Calu3 (cell line): ENCODE measurements around the gene MRNIP. TPM values are rescaled to one million over a fixed set of nuclear protein-coding genes. Genes with fewer than 3 reads are reported as not detected.
A peak's percentile ranks its signal among the peaks of the same experiment; 100 is the strongest.

ENCODE experiments used
- BruUV-seq: library from RNA; stranded (reverse); fragments of 400-500 nt; replicated peaks from 2 replicates; lab custom pipeline; 2021; lab: Mats Ljungman, UMichigan
- CTCF ChIA-PET: fragments of 300-600 bp; sonication (Branson Sonifier 250); formaldehyde crosslinking; loops from one replicate; lab custom pipeline; 2022; ENCODE audit warnings: antibody characterized with exemption; lab: Charles Lee
- DNase-seq: peaks from one replicate; pipeline ENCODE4 v3.0.0; 2022
- H3K27ac Mint-ChIP-seq: one replicate; pipeline ENCODE4 v1.8.0; 2022; ENCODE audit warnings: mixed read lengths; ENCODE audit not compliant: unreplicated experiment
- H3K27me3 Mint-ChIP-seq: one replicate; pipeline ENCODE4 v1.8.0; 2022; ENCODE audit warnings: mixed read lengths; ENCODE audit not compliant: unreplicated experiment
- H3K36me3 Mint-ChIP-seq: one replicate; pipeline ENCODE4 v1.8.0; 2022; ENCODE audit warnings: mild to moderate bottlenecking, moderate library complexity, mixed read lengths; ENCODE audit not compliant: insufficient read depth, unreplicated experiment
- H3K4me1 Mint-ChIP-seq: one replicate; pipeline ENCODE4 v1.8.0; 2022; ENCODE audit warnings: mild to moderate bottlenecking, low read depth, mixed read lengths; ENCODE audit not compliant: unreplicated experiment
- H3K4me3 Mint-ChIP-seq: one replicate; pipeline ENCODE4 v1.8.0; 2022; ENCODE audit warnings: mild to moderate bottlenecking, low read depth, moderate library complexity, mixed read lengths; ENCODE audit not compliant: unreplicated experiment
- H3K9me3 Mint-ChIP-seq: one replicate; pipeline ENCODE4 v1.8.0; 2022; ENCODE audit warnings: low read depth, mixed read lengths; ENCODE audit not compliant: unreplicated experiment
- intact Hi-C: fragments of 100-400 bp; cut with micrococcal nuclease; formaldehyde crosslinking; loops from one replicate; pipeline ENCODE4 v1.10.0; 2022; ENCODE audit not compliant: unreplicated experiment
- total RNA-seq: library from RNA; stranded (reverse); gene quantifications from 2 replicates; pipeline ENCODE4 v1.2.3, GENCODE V29; 2022
- TF ChIP-seq, protein P1 (sequence below): fragments of 200-600 bp; IDR thresholded peaks from one replicate; pipeline ENCODE4 v1.8.0; 2022; ENCODE audit warnings: antibody characterized with exemption; ENCODE audit not compliant: unreplicated experiment

Gene MRNIP
- total RNA-seq, 1 experiment from 2014 or later: 47.1 TPM

DNA sequence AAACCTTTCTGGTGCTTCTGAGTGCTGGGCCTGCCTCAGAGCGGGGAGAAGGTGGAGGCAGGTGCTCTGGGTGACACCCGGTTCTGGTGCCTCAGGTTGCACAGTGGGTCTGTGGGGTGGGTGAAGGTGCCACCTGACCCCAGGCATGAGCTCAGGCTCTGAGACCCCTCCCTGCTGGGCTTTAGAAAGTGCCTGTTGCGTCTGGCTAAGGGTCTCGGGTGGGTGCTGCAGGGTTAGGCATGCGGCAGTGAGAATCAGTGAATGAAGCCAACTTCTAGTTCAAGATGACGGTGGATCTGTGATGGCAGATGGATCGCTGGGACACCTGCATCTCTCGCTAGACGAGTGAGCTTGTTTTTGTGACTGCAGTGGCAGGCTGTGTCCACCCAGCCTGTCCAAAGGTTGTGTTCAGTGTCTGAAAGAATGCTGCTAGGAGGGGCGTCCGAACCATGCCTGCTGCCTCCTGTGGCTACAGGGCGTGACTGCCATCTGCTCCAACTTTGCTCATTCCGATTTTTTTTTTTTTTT is 32.9 kb downstream of the MRNIP start:
- intact Hi-C loops: no loop called here
- peaks cover 57% of the 10 kb centered on the region for H3K4me1 Mint-ChIP-seq
- no peak for DNase-seq
- peak overlapping the region; percentile 97 for H3K4me3 Mint-ChIP-seq
- BruUV-seq: no TSS peak
- H3K9me3 Mint-ChIP-seq: no peaks in the 10 kb centered on the region
- CTCF ChIA-PET: no interaction called here
- TF ChIP-seq, protein P1, sequence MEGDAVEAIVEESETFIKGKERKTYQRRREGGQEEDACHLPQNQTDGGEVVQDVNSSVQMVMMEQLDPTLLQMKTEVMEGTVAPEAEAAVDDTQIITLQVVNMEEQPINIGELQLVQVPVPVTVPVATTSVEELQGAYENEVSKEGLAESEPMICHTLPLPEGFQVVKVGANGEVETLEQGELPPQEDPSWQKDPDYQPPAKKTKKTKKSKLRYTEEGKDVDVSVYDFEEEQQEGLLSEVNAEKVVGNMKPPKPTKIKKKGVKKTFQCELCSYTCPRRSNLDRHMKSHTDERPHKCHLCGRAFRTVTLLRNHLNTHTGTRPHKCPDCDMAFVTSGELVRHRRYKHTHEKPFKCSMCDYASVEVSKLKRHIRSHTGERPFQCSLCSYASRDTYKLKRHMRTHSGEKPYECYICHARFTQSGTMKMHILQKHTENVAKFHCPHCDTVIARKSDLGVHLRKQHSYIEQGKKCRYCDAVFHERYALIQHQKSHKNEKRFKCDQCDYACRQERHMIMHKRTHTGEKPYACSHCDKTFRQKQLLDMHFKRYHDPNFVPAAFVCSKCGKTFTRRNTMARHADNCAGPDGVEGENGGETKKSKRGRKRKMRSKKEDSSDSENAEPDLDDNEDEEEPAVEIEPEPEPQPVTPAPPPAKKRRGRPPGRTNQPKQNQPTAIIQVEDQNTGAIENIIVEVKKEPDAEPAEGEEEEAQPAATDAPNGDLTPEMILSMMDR: no peak
- peaks cover 100% of the 10 kb centered on the region for H3K36me3 Mint-ChIP-seq
- peak overlapping the region; percentile 81 for H3K27ac Mint-ChIP-seq
- no peaks in the 10 kb centered on the region for H3K27me3 Mint-ChIP-seq

DNA sequence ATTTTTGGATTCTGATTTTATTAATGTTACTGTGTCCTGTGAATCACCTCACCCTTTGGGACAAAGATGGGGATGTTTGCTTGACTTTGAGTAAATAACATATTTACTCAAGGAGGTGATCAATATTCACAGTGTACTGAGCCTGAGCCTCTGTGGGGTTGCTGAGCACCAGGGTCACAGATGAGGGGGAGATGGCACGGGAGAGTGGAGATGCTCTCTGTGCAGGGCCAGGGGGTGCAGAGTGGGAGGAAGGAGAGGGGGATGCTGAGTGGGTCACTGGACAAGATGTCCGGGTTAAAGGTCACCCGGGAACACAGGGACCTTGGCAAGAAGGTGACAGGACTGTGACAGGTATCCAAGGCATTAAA is 33.9 kb downstream of the MRNIP start:
- no peaks in the 10 kb centered on the region for H3K9me3 Mint-ChIP-seq
- peaks cover 58% of the 10 kb centered on the region for H3K4me1 Mint-ChIP-seq
- peak overlapping the region; percentile 97 for H3K4me3 Mint-ChIP-seq
- no peaks in the 10 kb centered on the region for H3K27me3 Mint-ChIP-seq
- peak overlapping the region; percentile 81 for H3K27ac Mint-ChIP-seq
- H3K36me3 Mint-ChIP-seq: peaks cover 100% of the 10 kb centered on the region
- no TSS peak for BruUV-seq
- CTCF ChIA-PET: no interaction called here
- TF ChIP-seq, protein P1: no peak
- DNase-seq: no peak
- intact Hi-C loops: loop anchor here (5.0 kb wide), 1 partner anchor 62 kb away; no protein-coding TSS in a partner anchor

GRCh38 chr5:179823937-179824744 is 34.5 kb downstream of the MRNIP start:
- intact Hi-C loops: loop anchor here (5.0 kb wide), 1 partner anchor 62 kb away; no protein-coding TSS in a partner anchor
- peaks cover 55% of the 10 kb centered on the region for H3K4me1 Mint-ChIP-seq
- CTCF ChIA-PET: interaction anchor here (0.6 kb wide), 2 partner anchors 21 to 1144 kb away, joined by 3 read pairs; no protein-coding TSS in a partner anchor

DNA sequence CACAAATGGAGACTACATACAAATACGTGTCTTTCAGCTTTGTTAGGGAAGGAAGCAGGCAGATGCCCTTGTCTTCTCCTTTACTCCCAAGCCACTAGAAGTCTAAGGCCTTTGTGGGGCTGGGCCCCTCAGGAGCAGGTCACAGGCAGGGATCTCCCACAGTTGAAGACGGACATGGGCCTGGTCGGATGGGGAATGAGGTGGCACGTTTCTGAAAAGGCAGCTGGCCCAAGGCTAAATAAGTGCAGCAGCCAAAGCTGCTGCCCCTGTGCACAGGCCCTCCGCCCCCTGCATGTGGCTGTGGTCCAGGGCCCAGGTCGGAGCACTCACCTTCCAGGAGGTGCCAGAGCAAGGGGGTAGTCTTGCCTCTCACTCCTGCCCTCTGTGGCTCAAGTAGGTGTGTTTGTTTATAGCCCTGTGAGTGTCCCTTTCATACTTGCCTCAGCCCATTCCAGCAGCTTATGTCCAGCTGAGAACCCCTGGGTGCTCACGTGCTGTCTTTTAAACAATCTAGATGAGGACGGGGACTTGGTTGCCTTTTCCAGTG is 36.1 kb downstream of the MRNIP start:
- H3K36me3 Mint-ChIP-seq: peaks cover 100% of the 10 kb centered on the region
- H3K9me3 Mint-ChIP-seq: no peaks in the 10 kb centered on the region
- peak overlapping the region; percentile 97 for H3K4me3 Mint-ChIP-seq
- intact Hi-C loops: loop anchor here (5.0 kb wide), 1 partner anchor 60 kb away; no protein-coding TSS in a partner anchor
- TF ChIP-seq, protein P1: no peak
- no peak for DNase-seq
- no peaks in the 10 kb centered on the region for H3K27me3 Mint-ChIP-seq
- BruUV-seq: no TSS peak
- peaks cover 53% of the 10 kb centered on the region for H3K4me1 Mint-ChIP-seq
- H3K27ac Mint-ChIP-seq: peak overlapping the region; percentile 99
- CTCF ChIA-PET: interaction anchor here (0.5 to 0.6 kb wide), 2 partner anchors 11 to 27 kb away, joined by 3 read pairs; no protein-coding TSS in a partner anchor

More at GRCh38 chr5:179823937-179824744, 34.5 kb downstream of the MRNIP start:
- Mint-ChIP-seq H3K4me3 (peak overlapping the region; percentile 97), H3K36me3 (peaks cover 100% of the 10 kb centered on the region), H3K27me3 (no peaks in the 10 kb centered on the region), H3K9me3 (no peaks in the 10 kb centered on the region), H3K27ac (peak overlapping the region; percentile 81)
- TF ChIP-seq, protein P1: no peak
- no peak for DNase-seq
- BruUV-seq: no TSS peak
